ENCODE measurements around the gene HDGFL1.

HDGFL1 gene

DNA sequence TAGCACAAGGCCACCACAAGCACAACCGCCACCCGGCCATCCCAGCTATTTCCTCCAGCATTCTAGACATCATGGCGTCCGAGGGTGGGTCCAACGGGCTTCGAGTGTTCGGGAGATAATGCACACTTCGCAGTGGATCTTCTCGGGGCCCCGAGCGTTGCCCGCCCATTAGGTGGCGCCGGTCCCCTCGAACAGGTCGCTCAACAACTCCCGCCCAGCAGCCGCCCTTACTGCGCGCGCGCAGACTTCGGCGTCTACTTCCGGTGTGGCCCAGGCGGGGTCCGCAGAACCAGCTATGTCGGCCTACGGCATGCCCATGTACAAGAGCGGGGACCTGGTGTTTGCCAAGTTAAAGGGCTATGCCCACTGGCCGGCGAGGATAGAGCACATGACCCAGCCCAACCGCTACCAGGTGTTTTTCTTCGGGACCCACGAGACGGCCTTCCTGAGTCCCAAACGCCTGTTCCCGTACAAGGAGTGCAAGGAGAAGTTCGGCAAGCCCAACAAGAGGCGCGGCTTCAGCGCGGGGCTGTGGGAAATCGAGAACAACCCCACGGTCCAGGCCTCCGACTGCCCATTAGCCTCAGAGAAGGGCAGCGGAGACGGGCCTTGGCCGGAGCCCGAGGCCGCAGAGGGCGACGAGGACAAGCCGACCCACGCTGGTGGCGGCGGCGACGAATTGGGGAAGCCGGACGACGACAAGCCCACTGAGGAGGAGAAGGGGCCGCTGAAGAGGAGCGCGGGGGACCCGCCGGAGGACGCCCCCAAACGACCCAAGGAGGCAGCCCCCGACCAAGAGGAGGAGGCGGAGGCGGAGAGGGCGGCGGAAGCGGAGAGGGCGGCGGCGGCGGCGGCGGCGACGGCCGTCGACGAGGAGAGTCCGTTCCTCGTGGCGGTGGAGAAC is at the start of gene HDGFL1:
Gene HDGFL1, plus strand, starts transcription at position 286 of the 904 bp plus-strand sequence. Its CDS starts 10 bp downstream, at position 296.
- no peak for DNase-seq (ENCODE audit: low read depth in 2 of 2, low spot score in 1 of 2)

DNA sequence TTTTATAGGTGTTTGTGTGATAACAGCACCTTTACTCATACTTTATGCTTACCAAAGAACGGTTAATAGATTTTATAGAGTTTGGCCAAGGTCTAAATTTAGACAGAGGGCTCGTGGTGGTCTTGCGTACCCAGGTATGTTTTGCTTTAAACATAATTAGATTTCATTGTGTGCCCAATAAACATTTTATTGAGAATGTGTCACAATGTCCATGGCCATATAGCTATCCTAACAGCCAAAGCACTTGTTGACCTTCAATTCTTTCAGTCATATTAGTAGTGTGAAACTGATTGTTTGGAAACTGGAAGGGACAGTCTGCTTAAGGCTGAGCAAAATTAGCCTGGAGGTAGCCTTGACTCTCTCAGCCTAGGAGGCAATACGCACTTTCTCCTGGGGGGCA is 48.3 kb upstream of the HDGFL1 start:
- no peak for DNase-seq (ENCODE audit: low read depth in 2 of 2, low spot score in 1 of 2)

DNA sequence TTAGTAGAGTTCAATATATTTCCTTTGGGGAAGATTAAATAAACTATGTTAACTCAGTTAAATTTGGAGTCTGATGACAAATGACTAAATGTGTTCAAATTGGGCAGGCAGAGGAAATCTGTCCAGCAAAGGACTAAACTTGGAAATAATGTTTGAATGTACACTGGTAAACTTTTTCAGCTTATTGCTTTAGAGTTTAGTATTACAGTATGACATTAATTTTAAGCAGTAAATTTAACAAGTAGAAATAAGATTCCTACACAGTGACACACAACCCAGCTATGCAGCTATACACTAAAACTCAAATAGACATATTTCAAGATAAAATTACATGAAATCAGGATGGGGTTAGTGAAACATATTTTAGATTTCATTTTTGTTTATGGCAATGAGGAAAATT is 42.6 kb upstream of the HDGFL1 start:
- no peak for DNase-seq (ENCODE audit: low read depth in 2 of 2, low spot score in 1 of 2)

DNA sequence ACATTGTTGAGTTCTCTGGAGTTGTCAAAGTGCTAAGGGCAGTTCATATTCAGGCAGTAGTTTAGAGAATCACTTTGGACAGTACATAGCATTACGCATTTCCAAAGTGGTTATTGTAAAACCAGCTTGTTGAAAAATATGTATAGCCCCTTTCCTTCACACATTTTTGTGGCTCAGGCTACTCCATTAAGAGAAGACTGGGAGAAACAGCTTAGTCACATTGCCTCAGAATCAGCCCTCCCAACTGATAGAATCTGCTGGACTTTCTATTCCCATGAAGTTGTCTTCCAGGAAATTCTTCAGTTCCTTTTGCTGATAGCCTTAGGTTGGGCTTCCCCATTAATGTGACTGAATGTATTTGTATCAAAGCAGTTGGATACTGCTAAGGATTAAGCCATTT is 39.5 kb upstream of the HDGFL1 start:
- DNase-seq (ENCODE audit: low read depth in 2 of 2, low spot score in 1 of 2): no peak

DNA sequence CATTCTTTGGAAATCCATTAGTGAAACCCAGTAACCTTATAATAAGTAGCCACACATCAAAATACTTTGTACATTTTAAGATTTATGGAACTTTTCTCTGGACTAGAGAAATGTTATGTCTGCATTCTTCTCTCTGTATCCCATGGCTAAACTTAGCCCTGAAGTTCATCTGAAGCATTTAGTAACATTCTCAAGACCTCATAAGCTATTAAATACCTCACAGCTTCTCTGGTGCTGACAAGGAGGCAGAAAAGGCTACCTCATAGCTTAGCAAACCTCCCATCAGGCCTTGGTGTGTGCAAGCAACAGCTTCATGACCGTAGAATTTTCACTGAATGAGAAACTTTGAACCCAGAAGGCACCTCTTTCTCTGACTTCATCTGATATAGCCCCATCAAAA is 38.9 kb upstream of the HDGFL1 start:
- DNase-seq (ENCODE audit: low read depth in 2 of 2, low spot score in 1 of 2): no peak

DNA sequence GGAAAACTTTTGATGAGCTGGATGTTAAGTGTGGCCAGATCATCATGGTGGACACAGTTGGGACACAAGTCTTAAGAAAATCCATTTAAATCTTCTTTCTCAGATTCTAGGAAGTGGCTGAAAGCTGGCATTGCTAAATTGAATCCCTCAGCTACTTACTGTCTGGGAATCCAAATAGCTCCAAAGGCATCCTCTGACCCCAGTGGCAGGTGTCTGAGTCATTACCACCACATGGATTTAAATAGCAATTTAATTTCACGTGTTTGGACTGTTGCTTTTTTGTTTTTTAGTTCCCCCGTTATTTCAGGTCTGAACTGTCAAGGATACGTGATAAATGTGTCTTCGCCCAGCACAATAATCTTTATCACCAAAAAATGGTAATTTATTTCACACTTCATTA is 33.2 kb upstream of the HDGFL1 start:
- DNase-seq (ENCODE audit: low read depth in 2 of 2, low spot score in 1 of 2): no peak

DNA sequence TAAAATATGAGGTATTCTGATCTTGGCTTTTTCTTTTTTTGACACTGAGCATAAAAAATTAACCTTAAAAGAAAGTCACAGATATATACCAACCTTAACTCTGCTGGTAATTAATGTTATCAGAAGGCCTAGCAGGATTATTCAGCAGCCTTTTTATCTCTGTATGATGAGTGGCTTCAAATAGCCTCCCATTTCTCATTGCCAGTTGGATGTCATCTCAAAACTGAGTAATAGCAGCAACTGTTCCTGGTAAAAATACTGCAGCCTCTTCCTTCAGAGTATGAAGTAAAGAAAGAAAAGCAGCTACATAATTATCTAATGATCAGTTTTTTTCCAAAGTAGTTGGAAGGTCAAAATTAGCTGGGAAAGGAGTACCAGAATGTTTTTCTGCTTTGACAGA is 24.9 kb upstream of the HDGFL1 start:
- DNase-seq (ENCODE audit: low read depth in 2 of 2, low spot score in 1 of 2): no peak

DNA sequence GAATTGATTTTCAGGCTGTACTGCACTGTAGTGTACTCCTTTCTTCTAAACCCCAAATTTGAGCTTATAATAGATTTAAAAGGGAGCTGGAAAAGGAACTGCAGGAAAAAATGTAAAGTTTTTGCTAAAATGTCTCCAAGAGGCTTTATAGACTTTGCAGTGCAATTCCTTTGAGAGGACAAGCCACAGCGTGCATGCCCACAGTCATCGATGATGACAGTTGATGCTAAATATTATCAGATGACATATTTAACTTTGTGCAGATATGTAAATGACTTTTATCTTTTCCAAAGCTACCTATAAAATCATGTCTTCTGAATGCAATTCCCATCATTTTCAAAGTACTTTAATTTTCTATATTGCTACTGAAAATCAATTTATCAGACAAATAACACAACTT is 24.3 kb upstream of the HDGFL1 start:
- DNase-seq (ENCODE audit: low read depth in 2 of 2, low spot score in 1 of 2): no peak

DNA sequence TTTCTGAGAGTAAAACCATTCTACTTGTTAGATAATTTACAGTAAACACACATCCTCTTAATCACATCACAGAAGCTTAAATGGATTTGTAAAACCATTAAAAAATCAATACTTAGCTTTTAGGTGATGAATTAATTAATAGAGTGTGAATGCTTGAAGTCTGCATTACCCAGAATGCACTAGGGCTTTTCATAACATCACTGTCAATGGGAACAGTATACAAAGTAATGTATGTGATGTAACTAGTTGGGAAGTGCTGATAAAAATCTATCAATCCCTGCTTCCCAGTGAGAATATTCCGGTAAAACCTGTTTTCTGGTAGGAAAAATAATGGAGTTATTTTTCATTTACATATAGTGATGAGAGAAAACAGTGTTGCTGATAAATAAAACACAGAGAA is 23.1 kb upstream of the HDGFL1 start:
- no peak for DNase-seq (ENCODE audit: low read depth in 2 of 2, low spot score in 1 of 2)

DNA sequence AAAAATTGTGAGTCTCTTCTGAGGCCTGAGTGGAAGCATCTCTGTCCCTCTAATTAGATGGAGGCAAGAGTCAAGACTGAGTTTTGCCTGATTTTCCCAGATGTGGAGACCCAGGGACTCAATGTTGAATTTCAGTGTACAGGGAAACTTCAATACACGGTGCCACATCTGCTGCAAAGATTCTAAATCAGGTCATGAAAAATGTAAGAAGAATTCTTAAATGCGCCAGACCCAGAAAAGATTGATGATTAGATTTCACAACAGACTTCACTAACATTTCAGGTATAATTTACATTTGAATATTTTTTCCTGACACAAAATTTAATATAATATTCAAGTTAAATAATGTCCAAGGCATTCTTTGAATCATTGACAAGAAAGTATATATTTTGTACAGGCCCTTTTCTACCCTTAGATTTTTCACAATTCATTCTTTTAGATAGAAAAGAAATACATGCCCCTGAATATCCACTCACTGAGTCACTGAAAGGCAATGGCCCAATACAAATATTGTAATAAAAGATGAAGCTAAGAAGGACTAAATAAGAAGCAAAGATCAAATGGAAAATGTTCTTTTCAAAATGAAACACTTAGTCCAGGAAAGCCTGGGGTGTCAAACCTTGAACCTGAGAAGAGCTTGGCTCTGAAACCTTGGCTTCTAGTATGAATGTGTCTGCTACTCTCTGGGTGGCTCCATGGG is 18.2 kb upstream of the HDGFL1 start:
- DNase-seq (ENCODE audit: low read depth in 2 of 2, low spot score in 1 of 2): no peak

DNA sequence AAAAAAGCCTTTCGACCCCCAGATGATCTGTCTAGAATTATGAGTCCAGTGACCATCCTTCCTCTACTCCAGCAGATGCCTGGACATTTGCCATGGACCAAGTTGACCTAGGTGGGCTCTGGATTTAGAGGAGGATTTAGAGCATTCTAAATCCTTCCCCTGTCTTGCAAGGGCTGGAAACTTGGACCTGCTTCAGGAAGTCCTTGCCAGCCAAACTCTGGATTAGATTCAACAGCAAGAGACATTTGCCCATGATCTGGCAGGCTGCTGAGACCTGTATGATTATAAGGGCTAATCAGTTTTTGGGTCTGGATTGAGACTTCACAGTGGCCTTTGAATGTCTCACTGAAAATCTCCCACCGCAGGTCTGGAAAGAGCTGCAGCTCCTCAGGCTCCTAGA is 13.1 kb upstream of the HDGFL1 start:
- no peak for DNase-seq (ENCODE audit: low read depth in 2 of 2, low spot score in 1 of 2)

DNA sequence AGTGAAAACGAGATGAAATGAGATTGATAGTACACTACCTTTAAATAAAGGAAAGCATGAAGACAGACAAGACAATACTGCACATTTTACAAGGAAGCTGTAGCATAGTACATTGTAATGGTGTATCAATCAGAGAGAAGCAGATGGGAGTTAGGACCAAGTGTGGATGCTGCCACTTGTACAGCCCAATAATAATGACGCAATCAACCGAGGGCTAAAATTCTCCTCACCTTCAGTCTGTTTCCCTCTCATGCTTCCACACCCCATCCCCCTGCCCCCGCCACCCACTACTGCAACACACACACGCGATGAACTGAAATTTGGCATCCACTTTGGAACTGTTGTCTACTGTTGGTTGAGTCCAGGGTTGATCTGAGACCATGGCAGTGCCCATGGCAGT is 12.4 kb upstream of the HDGFL1 start:
- no peak for DNase-seq (ENCODE audit: low read depth in 2 of 2, low spot score in 1 of 2)

DNA sequence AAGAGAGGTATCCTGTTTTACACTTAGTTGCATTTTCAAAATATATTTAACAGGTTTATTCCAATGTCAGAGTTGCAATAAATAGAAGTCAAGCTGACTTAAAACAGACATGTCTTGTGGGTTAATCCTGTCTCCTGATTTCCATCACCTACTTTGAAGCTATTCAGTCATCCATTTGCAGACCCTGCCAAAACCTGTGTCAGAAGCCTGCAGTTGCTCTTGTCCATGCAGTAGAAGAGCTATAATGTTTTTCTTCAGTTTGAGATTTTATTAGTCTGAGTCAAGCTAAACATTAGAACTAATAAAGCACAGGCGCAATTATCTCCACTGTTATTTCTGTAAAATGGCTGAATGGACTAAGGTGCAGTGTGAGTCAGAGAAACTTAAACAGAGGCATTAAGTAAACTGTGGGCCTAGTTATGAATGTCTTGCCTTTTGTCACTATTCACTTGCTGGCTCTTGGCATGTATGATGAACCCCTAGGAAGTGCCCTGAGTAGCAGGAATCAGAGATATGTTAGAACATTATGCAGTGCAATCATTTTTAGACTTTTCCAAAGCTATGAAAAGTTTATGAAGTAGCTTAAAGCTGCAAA is 11.0 kb upstream of the HDGFL1 start:
- no peak for DNase-seq (ENCODE audit: low read depth in 2 of 2, low spot score in 1 of 2)

DNA sequence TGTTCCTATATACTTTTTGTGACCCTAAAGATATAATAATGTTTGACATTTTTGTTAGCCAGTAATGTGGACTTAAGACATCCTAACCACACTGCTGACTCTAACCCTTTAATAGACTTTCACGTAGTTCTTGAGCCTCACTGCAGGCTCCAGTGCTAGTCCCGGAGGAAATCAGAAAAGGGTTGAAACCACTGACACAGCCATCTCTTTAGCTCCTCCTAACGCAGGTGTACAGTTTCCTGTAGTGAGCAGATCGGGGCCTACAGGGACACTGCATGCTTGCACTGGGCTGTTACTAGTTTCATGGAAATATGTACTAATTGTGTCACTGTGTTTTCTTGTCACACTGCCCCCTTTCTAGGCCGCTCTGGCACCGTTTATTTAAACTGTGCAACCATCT is 512 bp upstream of the HDGFL1 start:
- no peak for DNase-seq (ENCODE audit: low read depth in 2 of 2, low spot score in 1 of 2)

DNA sequence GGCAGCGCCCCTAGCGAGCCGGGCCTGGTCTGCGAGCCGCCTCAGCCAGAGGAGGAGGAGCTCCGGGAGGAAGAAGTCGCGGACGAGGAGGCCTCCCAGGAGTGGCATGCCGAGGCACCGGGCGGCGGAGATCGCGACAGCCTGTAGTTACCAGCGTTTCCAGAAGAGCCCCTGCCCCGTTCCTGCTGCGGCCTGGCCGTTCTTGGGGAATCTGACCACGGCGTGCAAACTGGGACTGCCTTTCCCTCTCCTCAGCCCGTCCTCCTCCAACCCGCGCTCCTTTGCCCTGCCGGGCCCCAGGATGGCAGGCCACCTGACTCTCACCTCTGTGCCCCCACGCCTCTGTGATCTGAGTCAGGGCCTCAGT is 802 bp downstream of the HDGFL1 start:
- DNase-seq (ENCODE audit: low read depth in 2 of 2, low spot score in 1 of 2): no peak

DNA sequence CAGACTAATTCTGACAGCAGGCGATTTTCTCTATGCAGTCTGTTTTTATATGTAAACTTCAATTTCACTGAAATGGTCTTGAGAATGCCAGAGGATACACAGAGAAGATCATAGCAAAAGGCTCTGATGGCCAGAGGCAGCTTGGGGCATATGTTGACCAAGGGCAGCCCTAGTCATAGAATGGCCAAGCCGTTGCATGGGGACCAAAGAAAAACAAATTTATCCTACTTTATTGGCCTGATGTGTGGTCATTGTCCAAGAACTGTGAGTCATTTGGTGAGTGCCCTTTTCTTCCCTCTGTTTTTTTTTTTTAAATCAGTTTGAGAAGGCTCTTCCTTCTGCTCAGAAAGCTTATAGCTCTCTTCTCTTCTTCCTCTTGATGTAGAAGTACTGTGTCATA is 5.8 kb downstream of the HDGFL1 start:
- DNase-seq (ENCODE audit: low read depth in 2 of 2, low spot score in 1 of 2): no peak

DNA sequence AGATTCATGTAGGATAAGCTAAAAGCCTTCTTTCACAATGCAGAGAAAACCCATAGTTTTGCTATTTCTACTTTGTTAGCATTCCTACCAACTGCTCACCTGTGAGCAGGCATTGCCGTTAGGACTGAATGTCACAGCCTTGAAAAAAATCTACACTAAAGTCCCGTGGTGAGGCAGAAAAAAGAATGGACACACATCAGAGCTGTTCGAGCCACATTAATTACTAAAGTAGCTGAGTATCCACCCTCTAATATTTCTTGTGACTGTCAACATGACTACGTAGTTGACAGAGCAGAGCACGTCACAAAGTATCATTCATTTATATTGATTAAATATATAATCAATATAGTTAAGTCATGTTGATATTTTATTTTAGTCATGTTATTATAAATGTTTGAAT is 10.1 kb downstream of the HDGFL1 start:
- DNase-seq (ENCODE audit: low read depth in 2 of 2, low spot score in 1 of 2): no peak

DNA sequence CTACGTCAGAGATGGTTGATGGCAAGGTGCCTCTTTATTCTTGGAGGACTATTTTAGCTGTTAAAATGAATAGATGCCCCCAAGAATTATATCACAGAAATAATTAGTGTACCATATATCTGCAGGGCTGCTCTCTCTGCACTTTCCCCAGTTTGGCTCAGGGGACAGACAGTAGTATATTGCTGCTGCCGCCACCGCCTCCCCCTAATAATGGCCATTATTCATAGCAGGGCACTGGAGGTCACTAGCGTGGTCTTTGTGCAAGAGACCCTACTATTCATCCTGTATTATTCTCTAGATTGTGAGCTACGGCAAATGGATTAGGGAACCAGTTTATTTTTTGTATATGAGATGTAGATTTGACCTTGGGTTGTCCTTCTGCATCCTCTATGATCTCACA is 11.0 kb downstream of the HDGFL1 start:
- no peak for DNase-seq (ENCODE audit: low read depth in 2 of 2, low spot score in 1 of 2)

DNA sequence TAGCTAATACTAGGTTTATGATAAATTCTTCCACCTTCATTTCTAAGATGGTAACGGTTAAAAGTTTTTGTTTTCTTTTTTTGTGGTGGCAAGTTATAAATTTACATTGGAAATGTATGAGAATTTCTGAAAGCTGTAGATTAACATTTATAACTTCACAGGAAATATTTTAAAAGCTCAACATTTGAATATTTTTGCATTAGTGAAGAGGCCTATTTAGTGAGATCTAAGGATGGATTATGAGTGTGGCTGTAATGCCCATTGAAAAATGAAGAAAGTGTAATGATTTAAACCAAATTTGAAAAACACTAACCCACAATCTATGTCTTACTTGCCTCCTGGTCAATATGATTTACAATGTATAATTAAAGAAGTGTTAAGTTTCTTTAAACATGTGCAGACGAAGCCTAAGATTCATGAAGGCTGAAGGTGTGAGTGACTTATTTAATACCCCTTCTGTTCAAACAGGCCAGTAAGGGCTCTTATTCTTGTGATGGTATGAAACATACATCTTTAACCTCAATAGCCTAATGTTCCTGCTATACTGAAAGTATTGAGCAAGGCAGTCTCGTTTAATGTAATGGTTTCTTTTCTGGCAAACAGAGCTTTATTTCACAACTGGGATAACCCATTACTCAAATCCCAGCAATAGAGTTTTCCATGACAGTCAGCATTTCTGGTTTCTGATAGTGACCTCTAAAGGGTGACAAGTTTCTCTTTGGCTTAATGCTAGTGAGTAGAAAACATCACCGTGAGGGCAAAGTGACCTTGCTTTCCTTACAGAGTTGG is 13.2 kb downstream of the HDGFL1 start:
- no peak for DNase-seq (ENCODE audit: low read depth in 2 of 2, low spot score in 1 of 2)

DNA sequence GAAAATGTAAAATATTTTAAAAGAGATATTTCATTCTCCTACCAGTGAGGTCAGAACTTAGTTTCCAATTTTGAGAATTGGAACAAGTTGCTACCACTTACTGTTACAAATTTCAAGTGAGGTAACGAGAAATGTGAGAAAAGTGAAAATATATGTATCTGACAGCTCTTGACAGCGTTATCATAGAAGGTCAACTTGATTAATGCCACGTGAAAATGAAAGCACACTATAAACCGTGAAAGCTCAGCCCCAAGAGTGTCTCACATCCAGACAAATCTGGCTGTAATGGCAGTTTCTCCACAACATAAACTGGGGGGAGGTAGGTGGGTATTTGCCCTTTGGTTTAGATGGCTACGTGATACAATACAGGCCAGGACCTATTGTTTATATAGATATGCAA is 13.9 kb downstream of the HDGFL1 start:
- DNase-seq (ENCODE audit: low read depth in 2 of 2, low spot score in 1 of 2): no peak

DNA sequence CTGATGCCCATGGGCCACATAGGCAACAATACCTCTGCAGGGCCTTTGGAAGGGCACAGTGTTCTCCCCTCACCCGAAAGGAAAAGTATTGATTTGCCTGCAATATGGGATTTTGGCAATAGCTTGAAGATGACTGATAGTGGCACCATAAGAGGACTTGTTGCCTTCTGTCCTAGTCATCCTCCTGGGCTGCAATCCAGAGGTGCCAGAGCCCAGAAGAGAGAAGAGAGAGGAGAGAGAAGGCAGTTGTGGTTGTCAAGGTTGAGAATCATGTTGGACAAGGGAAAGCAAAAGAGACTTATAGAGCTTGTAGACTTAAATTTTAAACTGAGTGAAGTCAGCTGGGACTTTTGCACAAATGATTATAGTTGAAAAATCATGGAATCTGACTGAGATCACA is 14.6 kb downstream of the HDGFL1 start:
- DNase-seq (ENCODE audit: low read depth in 2 of 2, low spot score in 1 of 2): no peak

DNA sequence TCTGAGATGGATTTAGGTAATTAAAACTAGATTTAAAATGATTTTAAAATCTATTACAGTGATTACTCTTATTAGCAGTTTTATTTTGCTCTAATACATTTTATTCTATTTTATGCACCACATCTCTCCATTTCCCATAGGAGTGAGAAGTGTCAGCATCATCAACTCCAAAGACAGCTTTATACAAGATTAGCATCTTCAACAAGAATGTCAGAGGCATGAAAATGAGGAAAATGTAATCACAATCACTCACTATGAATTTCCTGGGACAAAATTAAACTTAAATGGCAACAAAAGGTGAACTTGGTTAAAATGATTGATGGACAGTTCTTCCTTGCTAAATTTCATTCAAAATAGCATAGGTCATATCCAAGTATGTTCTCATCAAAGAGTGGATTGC is 19.8 kb downstream of the HDGFL1 start:
- DNase-seq (ENCODE audit: low read depth in 2 of 2, low spot score in 1 of 2): no peak

Data from stimulated activated CD8-positive, alpha-beta memory T cell treated with anti-CD3 and anti-CD28 coated beads, Interleukin-4, amount 100 ng/mL, for 4 hours (primary cell).